ENCODE data around the gene RIPOR1. TPM values are rescaled to one million over a fixed set of nuclear protein-coding genes. Genes with fewer than 3 reads are reported as not detected.

Gene RIPOR1
- total RNA-seq, 1 experiment from 2014 or later: 14.8 TPM

DNA sequence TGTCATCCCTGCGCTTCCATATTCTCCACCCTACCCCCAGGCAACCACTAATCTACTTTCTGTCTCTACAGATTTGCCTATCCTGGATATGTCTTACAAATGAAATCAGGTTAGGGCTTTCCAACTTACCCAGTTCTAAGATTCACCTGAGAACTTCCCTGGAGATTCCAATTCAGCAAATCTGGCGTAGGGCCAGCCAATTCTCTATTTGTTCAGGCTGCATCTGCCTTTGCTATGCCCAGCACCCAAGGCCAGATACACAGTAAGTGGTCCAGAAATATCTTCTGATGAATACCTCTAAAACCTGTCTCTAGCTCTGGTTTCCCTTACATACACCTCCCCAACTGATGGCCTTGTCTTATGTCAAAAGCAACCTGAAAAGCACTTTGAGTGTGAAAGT lies 23.3 kb downstream of the RIPOR1 start:
- H3K4me2 ChIP-seq (ENCODE audit: low read length): no peak overlapping the region
- intact Hi-C loops (cut with micrococcal nuclease): no loop called here
- H3K27ac ChIP-seq (ENCODE audit: low read length): no peak overlapping the region
- ATAC-seq: no peak
- H3F3A ChIP-seq (ENCODE audit: low read length, unreplicated experiment): no peaks in the 10 kb centered on the region
- ChIA-PET POLR2A (ENCODE audit: unreplicated experiment) (no interaction called here), CTCF (no interaction called here)
- DNase-seq: no peak
- no peaks in the 10 kb centered on the region for H3K27me3 ChIP-seq (ENCODE audit: low read length)
- H4K20me1 ChIP-seq (ENCODE audit: low read length): no peaks in the 10 kb centered on the region
- H3K4me3 ChIP-seq (ENCODE audit: low read length): no peak overlapping the region
- no peaks in the 10 kb centered on the region for H3K79me2 ChIP-seq (ENCODE audit: low read length)
- peaks cover 13% of the 10 kb centered on the region for H3K4me1 ChIP-seq (ENCODE audit: insufficient read depth, low read length)
- H3K9me3 ChIP-seq (ENCODE audit: low read length): no peaks in the 10 kb centered on the region
- BruUV-seq (replicated peaks): no TSS peak
- TF ChIP-seq EZH2 (IDR thresholded peaks at IDR 0.05; ENCODE audit: low read length, unreplicated experiment) (no peak), EZH2phosphoT487 (IDR thresholded peaks at IDR 0.05; ENCODE audit: borderline replicate concordance, low read length) (no peak)
- TF ChIP-seq, protein P1, sequence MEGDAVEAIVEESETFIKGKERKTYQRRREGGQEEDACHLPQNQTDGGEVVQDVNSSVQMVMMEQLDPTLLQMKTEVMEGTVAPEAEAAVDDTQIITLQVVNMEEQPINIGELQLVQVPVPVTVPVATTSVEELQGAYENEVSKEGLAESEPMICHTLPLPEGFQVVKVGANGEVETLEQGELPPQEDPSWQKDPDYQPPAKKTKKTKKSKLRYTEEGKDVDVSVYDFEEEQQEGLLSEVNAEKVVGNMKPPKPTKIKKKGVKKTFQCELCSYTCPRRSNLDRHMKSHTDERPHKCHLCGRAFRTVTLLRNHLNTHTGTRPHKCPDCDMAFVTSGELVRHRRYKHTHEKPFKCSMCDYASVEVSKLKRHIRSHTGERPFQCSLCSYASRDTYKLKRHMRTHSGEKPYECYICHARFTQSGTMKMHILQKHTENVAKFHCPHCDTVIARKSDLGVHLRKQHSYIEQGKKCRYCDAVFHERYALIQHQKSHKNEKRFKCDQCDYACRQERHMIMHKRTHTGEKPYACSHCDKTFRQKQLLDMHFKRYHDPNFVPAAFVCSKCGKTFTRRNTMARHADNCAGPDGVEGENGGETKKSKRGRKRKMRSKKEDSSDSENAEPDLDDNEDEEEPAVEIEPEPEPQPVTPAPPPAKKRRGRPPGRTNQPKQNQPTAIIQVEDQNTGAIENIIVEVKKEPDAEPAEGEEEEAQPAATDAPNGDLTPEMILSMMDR (conservative IDR thresholded peaks at IDR 0.05; ENCODE audit: low read depth, low read length): no peak
- no peak overlapping the region for H3K9ac ChIP-seq (ENCODE audit: low read length)
- H2AFZ ChIP-seq (ENCODE audit: low read length): no peak overlapping the region
- H3K9me2 ChIP-seq (replicated peaks; ENCODE audit: low read length): no peaks in the 10 kb centered on the region
- no peaks in the 10 kb centered on the region; the same call in none of the 2 replicates for H3K36me3 ChIP-seq (ENCODE audit: low read depth, low read length)

GRCh38 chr16:67552476-67552875 lies 23.8 kb downstream of the RIPOR1 start:
- Histone ChIP-seq H3K4me2 (ENCODE audit: low read length) (no peak overlapping the region), H3K9me2 (replicated peaks; ENCODE audit: low read length) (no peaks in the 10 kb centered on the region), H3K9ac (ENCODE audit: low read length) (no peak overlapping the region), H3F3A (ENCODE audit: low read length, unreplicated experiment) (no peaks in the 10 kb centered on the region), H3K36me3 (ENCODE audit: low read depth, low read length) (no peaks in the 10 kb centered on the region), H3K4me3 (ENCODE audit: low read length) (no peak overlapping the region), H3K27ac (ENCODE audit: low read length) (no peak overlapping the region), H3K27me3 (ENCODE audit: low read length) (no peaks in the 10 kb centered on the region), H3K4me1 (ENCODE audit: insufficient read depth, low read length) (peaks cover 13% of the 10 kb centered on the region), H3K79me2 (ENCODE audit: low read length) (no peaks in the 10 kb centered on the region), H2AFZ (ENCODE audit: low read length) (no peak overlapping the region), H4K20me1 (ENCODE audit: low read length) (no peaks in the 10 kb centered on the region), H3K9me3 (ENCODE audit: low read length) (no peaks in the 10 kb centered on the region)
- intact Hi-C loops (cut with micrococcal nuclease): no loop called here
- no TSS peak for BruUV-seq (replicated peaks)
- ATAC-seq (no peak), DNase-seq (no peak)
- POLR2A ChIA-PET (ENCODE audit: unreplicated experiment): no interaction called here
- CTCF ChIA-PET: no interaction called here
- no peak for TF ChIP-seq EZH2phosphoT487 (IDR thresholded peaks at IDR 0.05; ENCODE audit: borderline replicate concordance, low read length)

- H3K9ac ChIP-seq (ENCODE audit: low read length): 0 out of 2 replicates have a peak overlapping the region, but pooled peaks have one; percentile 15
- CTCF ChIA-PET: interaction anchor here (1.2 to 1.7 kb wide), 2 partner anchors 9 to 35 kb away, joined by 8 to 10 read pairs; no protein-coding TSS in a partner anchor
- no peak overlapping the region for H2AFZ ChIP-seq (ENCODE audit: low read length)
- intact Hi-C loops (cut with micrococcal nuclease): no loop called here
- H3K9me3 ChIP-seq (ENCODE audit: low read length): no peaks in the 10 kb centered on the region
- H3K27me3 ChIP-seq (ENCODE audit: low read length): no peaks in the 10 kb centered on the region
- no peaks in the 10 kb centered on the region for H3K36me3 ChIP-seq (ENCODE audit: low read depth, low read length)
- H3K27ac ChIP-seq (ENCODE audit: low read length): peak overlapping the region; percentile 74
- H3K4me2 ChIP-seq (ENCODE audit: low read length): peak overlapping the region; percentile 48
- TF ChIP-seq EZH2phosphoT487 (IDR thresholded peaks at IDR 0.05; ENCODE audit: borderline replicate concordance, low read length) (no peak), EZH2 (IDR thresholded peaks at IDR 0.05; ENCODE audit: low read length, unreplicated experiment) (no peak)
- TF ChIP-seq, protein P1 (conservative IDR thresholded peaks at IDR 0.05; ENCODE audit: low read depth, low read length): no peak
- H3F3A ChIP-seq (ENCODE audit: low read length, unreplicated experiment): no peaks in the 10 kb centered on the region
- DNase-seq (peak; percentile 79), ATAC-seq (peak; percentile 91)
- no peak overlapping the region for H3K4me3 ChIP-seq (ENCODE audit: low read length)
- BruUV-seq (replicated peaks): no TSS peak
- H4K20me1 ChIP-seq (ENCODE audit: low read length): no peaks in the 10 kb centered on the region
- H3K4me1 ChIP-seq (ENCODE audit: insufficient read depth, low read length): peaks cover 13% of the 10 kb centered on the region
- H3K79me2 ChIP-seq (ENCODE audit: low read length): no peaks in the 10 kb centered on the region
- no peaks in the 10 kb centered on the region for H3K9me2 ChIP-seq (replicated peaks; ENCODE audit: low read length)
- POLR2A ChIA-PET (ENCODE audit: unreplicated experiment): interaction anchor here (0.5 to 0.6 kb wide), 4 partner anchors 10 to 22 kb away, joined by 3 to 13 read pairs (median 3); no protein-coding TSS in a partner anchor
Measured at GRCh38 chr16:67555795-67556212, 27.2 kb downstream of the RIPOR1 start.

Measured in PC-3 (cell line).